Thoracic aorta (tissue), 2 donors: Measurements from ENCODE around the gene TRMT61A. TPM values are rescaled to one million over a fixed set of nuclear protein-coding genes. Genes with fewer than 3 reads are reported as not detected.
A peak's percentile ranks its signal among the peaks of the same experiment; 100 is the strongest.

Source experiments
- ATAC-seq: fragments of 150-250 bp; one replicate; pipeline ENCODE4 v1.8.0; 2017; ENCODE audit warnings: low read depth; ENCODE audit not compliant: insufficient number of reproducible peaks, low FRiP score
- DNase-seq: peaks from one replicate; pipeline ENCODE4 v3.0.0-alpha.2; 2020; ENCODE audit warnings: low spot score
- H3K27ac ChIP-seq, 2 donors: fragments of 200-600 bp; sonication (generic); 1 replicate in 1 of 2; 2 replicates in 1 of 2; pipeline ENCODE4 v1.5.1; 2016; ENCODE audit warnings: mild to moderate bottlenecking in 2 of 2, moderate library complexity in 2 of 2
- H3K27me3 ChIP-seq: fragments of 200-600 bp; sonication (generic); replicated peaks from 2 replicates; pipeline ENCODE4 v1.6.0; 2016; ENCODE audit warnings: mild to moderate bottlenecking; ENCODE audit not compliant: insufficient read depth
- H3K36me3 ChIP-seq: fragments of 200-600 bp; sonication (generic); one replicate; pipeline ENCODE4 v1.5.1; 2016
- H3K4me1 ChIP-seq, 2 donors: fragments of 200-600 bp; sonication (generic); 1 replicate in 1 of 2; 2 replicates in 1 of 2; pipeline versions ENCODE4 v1.5.1 to v1.6.0; 2016; ENCODE audit warnings: low read depth in 2 of 2, mild to moderate bottlenecking in 1 of 2; ENCODE audit not compliant: control insufficient read depth in 1 of 2
- H3K4me3 ChIP-seq: fragments of 200-600 bp; sonication (generic); 2 replicates; pipeline ENCODE4 v1.5.1; 2016; ENCODE audit warnings: mild to moderate bottlenecking
- H3K9me3 ChIP-seq: fragments of 200-600 bp; sonication (generic); 2 replicates; pipeline ENCODE4 v1.5.1; 2016
- total RNA-seq, 2 donors: library from RNA; depleted of rRNA; stranded (reverse); fragments of >200 nt; gene quantifications; one replicate each; pipeline versions ENCODE4 v1.1.0 to v1.2.3, GENCODE V29; 2016
- TF ChIP-seq, protein P1 (sequence below): fragments of 200-600 bp; sonication (generic); IDR thresholded peaks from one replicate; pipeline ENCODE4 v1.5.1; 2019; ENCODE audit warnings: antibody characterized with exemption

Gene TRMT61A
- total RNA-seq, 2 donors from 2014 or later, result 18.6 to 18.8 TPM

DNA sequence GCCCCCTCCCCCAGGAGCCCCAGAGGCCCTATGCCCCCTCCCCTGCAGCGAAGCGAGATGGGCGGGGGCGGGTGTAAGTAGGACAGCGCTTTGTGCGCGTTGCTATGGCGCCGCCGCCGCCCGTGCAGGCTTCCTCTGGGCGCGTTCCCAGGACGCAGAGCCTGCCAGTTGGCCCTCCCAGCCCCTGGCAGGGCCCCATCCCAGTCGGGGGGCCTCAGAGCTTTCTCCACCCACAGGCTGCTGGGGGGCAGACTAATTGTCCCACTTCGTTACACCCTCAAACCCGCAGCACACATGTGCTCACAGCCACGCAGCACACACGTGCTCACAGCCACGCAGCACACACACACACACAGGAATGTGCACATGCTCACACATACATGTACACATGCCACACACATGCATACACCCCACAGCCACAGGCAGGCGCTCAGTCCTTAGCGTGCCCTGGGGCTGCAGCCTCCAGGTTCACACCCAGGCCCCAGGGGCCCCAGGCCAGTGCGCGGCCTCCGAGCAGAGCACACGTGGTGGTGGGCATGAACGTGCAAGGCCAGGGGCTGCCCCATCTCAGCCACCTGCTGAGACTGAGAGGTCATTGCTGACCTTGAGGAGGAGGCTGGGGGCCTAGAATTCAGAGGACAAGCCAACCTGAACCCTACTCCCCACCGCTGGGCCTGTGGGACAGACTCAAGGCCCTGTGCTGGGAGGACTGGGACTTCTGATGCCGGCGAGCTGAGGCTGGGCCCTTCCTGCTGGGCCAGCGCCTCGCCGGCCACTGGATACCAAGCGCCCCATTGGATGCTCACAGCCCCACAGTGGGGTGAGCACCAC is 15.6 kb downstream of the TRMT61A start:
- H3K9me3 ChIP-seq, result no peaks in the 10 kb centered on the region
- H3K4me1 ChIP-seq, result peaks cover 46 to 60% of the 10 kb centered on the region in 2 donors
- ATAC-seq, result no peak
- TF ChIP-seq, protein P1, sequence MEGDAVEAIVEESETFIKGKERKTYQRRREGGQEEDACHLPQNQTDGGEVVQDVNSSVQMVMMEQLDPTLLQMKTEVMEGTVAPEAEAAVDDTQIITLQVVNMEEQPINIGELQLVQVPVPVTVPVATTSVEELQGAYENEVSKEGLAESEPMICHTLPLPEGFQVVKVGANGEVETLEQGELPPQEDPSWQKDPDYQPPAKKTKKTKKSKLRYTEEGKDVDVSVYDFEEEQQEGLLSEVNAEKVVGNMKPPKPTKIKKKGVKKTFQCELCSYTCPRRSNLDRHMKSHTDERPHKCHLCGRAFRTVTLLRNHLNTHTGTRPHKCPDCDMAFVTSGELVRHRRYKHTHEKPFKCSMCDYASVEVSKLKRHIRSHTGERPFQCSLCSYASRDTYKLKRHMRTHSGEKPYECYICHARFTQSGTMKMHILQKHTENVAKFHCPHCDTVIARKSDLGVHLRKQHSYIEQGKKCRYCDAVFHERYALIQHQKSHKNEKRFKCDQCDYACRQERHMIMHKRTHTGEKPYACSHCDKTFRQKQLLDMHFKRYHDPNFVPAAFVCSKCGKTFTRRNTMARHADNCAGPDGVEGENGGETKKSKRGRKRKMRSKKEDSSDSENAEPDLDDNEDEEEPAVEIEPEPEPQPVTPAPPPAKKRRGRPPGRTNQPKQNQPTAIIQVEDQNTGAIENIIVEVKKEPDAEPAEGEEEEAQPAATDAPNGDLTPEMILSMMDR, result no peak
- no peaks in the 10 kb centered on the region for H3K36me3 ChIP-seq
- H3K27ac ChIP-seq, result no peak overlapping the region
- no peak overlapping the region for H3K4me3 ChIP-seq
- DNase-seq, result no peak
- no peaks in the 10 kb centered on the region for H3K27me3 ChIP-seq

DNA sequence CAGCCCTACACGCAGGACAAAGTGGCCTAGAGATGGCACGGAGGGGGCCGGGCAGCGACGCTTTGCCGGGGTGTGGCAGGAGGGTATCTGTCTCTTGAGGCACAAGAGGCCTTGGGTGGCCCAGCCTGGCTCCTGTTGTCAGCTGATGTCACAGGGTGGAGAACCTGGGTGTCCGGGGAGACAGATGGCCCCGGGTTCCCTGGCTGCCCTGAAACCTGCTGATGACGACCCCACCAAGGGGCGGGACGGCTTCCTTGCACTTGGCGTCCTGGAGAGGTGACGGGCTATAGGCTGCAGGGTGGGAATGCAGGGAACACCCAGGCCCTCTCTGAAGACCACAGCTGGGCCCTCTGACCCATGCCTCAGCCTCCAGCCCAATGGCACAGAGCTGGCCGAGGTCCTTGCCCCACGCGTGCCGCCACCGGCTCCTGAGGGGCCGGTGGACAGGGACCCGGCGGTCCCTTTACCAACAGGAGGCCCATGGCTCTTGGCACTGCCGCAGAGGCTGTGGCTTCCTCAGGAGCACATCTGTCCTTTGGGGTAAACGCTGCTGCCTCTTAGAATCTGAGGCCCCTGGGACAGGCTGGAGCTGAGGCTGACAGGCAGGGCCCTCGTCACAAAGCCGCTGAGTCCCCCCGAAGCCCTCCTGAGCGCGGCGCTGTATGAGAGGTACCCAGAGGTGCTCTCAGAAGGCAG is 16.4 kb downstream of the TRMT61A start:
- Histone ChIP-seq H3K36me3 (no peaks in the 10 kb centered on the region), H3K27me3 (no peaks in the 10 kb centered on the region), H3K27ac (no peak overlapping the region), H3K4me1 (peaks cover 49 to 63% of the 10 kb centered on the region in 2 donors), H3K9me3 (no peaks in the 10 kb centered on the region), H3K4me3 (no peak overlapping the region)
- DNase-seq (no peak), ATAC-seq (no peak)
- TF ChIP-seq, protein P1, result no peak

- H3K4me3 ChIP-seq, result no peak overlapping the region
- DNase-seq (no peak), ATAC-seq (no peak)
- no peaks in the 10 kb centered on the region for H3K36me3 ChIP-seq
- TF ChIP-seq, protein P1, result no peak
- no peak overlapping the region for H3K27ac ChIP-seq
- H3K4me1 ChIP-seq, result peaks cover 51 to 63% of the 10 kb centered on the region in 2 donors
- H3K9me3 ChIP-seq, result no peaks in the 10 kb centered on the region
- H3K27me3 ChIP-seq, result no peaks in the 10 kb centered on the region
These were observed 17.1 kb downstream of the TRMT61A start for GRCh38 chr14:103545915-103546651.

- no peak overlapping the region for H3K4me3 ChIP-seq
- TF ChIP-seq, protein P1, result peak; percentile 91
- no peaks in the 10 kb centered on the region for H3K9me3 ChIP-seq
- H3K36me3 ChIP-seq, result no peaks in the 10 kb centered on the region
- H3K27ac ChIP-seq, result no peak overlapping the region
- H3K4me1 ChIP-seq, result peaks cover 50 to 63% of the 10 kb centered on the region in 2 donors
- ATAC-seq (no peak), DNase-seq (no peak)
- no peaks in the 10 kb centered on the region for H3K27me3 ChIP-seq
These were observed 17.9 kb downstream of the TRMT61A start for GRCh38 chr14:103546652-103547454.
